HL-60/S4 (cell line): ENCODE results near the gene ISCA2.

Source experiments
- in situ Hi-C: fragments of 300-500 bp; cut with MboI; formaldehyde crosslinking; loops from 2 replicates; pipeline ENCODE4 v1.14.3; 2022; ENCODE audit warnings: low sequenced_read_pairs

ISCA2 gene

DNA sequence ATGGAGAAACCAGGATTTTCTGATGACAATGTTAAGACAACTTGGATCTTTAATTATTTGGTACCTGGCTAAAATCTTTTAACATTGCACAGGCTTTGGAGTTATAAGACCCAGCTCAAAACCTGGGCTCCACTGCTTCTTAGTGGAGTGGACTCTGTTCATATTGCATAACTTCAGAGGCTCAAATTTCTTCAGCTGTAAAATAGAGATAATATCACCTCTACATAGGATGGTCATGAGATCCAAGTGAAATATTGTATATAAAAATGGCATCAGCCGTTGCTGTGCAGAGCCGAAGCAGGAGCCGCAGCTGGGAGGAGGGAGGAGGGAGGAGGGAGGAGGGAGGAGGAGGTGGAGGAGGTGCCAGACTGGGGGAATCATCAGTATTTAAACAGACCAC is 11.0 kb upstream of the ISCA2 start:
- in situ Hi-C loops, result no loop called here

- in situ Hi-C loops, result no loop called here
Measured at GRCh38 chr14:74483321-74483720, 10.2 kb upstream of the ISCA2 start.

DNA sequence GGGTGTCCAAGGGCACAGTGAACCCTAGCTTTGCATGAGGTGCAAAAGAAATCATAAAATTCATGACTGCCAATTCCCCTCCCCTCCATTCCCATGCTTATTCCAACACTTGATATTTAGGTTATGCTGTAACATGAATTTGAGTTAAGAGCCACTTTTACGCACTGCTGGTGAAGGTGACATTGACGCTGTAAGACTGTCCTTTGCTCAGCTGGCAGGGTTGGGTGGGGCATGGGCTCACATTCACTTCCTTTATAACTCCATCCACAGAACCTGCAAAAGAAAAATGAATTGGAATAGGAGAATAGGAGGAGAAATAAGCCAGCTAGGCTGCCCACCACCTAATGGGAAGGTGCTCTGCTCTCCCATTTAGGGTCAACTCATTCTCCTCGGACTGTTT is 7.4 kb upstream of the ISCA2 start:
- in situ Hi-C loops, result no loop called here

GRCh38 chr14:74488786-74489397 is 4.7 kb upstream of the ISCA2 start:
- in situ Hi-C loops, result no loop called here

DNA sequence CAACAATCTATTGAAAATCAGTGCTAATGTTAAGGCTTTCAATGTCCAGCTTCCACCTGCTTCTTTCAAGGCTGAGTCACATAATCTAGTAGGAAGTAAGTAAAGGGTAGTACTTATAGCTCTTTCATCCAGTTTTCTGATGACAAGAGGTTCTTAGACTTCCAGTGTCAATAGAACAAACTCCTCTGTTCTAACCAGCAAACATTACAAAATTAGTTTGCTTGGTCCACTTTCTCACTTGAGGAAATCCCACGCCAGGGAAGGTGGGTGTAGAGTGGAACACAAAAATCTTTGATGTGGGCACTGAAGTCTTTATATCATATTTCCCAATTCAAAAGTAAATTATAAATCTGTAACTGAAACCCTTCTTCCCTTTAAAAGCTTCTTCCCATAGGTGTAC is 3.1 kb upstream of the ISCA2 start:
- in situ Hi-C loops, result no loop called here

DNA sequence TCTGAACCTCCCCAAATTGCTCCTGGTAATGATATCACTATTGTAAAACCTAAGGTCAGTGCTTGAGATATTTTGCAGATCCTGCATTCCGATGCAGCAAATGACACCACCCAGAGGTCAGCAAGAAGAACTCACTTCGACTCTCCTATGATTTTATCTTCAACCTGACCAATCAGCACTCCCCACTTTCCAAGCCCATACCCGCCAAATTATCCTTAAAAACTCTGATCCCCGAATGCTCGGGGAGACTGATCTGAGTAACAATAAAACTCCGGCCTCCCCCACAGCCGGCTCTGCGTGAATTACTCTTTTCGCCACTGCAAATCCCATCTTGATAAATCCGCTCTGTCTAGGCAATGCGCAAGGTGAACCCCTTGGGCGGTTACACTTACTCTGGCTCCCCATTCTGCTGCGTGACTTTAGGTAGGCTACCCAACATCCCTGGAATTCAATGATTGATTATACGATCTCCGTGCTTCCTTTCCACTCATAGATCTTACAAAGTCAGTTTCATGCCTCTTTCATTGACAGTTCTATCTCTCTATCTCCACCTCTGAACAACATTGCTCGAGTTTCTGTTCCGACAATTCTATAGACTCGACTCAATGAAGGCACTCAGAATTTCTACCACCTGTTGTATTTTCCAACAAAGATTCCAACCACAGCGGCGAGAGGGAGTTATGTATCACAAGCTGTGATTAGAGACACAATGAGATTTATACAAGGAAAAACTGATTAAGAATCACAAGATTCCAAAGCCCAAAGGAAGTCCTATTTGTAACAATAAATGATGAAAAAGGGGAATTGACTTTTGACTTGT is 1.4 kb upstream of the ISCA2 start:
- in situ Hi-C loops, result no loop called here

GRCh38 chr14:74492776-74493342 is 706 bp upstream of the ISCA2 start, which contains the start of gene NPC2:
NPC2 (minus strand) TSS chr14:74493305; CDS start chr14:74493274, 31 bp downstream.
- in situ Hi-C loops, result no loop called here

DNA sequence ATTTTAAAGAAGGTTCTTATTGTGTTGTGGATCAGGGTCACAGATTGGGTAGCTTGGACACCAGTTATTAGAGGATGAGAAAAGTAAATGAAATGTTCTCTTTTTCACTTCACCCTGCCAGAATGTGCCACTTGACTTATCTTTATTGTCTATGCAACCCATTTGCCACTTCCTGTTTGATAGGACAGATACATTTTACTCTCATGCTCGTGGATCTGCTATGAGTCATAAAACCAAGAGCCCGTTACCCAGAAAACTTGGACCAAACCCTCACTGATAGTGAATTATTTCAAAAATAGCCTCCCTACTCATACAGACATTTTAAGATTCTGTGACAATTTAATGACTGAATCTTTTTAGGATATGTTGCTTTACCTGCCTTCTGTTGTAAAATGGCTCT is 1.8 kb downstream of the ISCA2 start:
- in situ Hi-C loops, result no loop called here

DNA sequence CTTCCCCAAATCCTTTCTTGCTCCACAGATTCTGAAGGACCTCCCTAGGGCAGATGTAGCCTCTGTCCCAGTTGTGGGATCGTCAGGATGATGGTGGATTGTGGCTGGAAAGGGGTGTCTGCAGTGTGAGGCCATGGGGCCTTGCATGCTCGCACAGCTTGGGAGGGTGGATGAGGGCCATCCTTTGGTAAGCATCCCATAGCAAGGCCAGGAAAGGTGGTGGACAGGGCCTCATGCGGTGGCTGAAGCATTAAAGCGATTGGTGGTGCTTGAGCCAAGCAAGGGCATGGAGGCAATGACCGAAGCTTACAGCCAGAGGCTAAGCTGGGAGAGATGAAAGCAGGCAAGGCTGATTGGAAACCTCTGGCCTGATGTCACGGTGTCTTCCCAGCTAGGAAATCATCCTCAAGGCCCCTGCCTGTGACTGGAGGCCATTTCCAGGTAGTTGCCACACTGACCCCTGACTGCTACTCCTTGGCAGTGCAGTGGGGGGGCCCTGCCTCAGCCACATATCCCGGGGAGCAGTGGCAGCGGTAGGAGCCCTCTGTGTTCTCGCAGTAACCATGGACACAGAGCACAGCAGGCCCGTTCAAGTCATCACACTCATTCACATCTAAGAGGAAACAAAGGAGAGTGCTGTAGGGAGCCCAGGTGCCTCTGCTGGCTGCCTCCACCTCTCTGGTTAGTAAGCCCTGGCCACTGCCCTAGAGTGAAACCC is 7.0 kb downstream of the ISCA2 start:
- in situ Hi-C loops, result no loop called here

DNA sequence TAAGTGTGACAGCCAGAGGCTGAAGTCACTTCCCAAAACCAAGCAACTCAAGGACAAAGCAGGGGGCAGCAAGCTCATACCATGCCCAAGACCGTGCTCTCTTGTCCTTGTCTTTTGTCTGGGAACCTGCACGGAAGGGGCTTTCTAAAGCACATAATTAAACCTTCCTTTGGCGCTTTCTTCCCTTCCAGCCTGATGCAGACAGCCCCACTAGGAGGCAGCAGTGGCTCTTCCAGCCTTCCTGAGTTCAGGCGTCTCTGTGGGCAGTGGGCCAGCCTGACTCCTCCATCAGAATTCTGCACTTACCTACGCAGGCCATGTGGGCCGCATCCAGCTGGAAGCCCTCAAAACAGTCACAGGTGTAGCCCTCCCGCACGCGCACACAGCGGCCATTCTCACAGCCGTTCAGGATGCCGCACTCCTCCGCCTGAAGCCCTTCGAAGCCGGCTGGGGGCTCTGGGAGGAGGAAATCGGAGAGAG is 7.6 kb downstream of the ISCA2 start:
- in situ Hi-C loops, result no loop called here

DNA sequence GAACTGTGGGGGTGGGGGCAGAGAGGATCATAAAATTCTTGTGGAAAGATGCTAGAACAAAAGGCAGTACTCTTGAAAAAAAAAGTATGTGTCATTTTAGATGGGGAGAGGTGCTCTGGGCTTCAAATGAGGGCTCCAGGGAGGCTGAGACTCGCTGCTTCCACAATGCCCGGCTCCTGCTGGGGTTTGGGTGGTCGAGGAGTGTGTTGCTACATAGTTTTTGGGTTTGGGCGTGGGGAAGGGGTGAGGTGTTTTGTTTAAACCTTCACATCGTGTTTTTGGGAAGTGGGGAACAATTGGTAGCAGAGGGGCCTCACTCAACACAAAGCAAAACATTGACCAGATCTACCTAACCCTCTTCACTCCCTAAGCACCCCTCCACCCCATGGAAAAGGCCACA is 8.1 kb downstream of the ISCA2 start:
- in situ Hi-C loops, result no loop called here

DNA sequence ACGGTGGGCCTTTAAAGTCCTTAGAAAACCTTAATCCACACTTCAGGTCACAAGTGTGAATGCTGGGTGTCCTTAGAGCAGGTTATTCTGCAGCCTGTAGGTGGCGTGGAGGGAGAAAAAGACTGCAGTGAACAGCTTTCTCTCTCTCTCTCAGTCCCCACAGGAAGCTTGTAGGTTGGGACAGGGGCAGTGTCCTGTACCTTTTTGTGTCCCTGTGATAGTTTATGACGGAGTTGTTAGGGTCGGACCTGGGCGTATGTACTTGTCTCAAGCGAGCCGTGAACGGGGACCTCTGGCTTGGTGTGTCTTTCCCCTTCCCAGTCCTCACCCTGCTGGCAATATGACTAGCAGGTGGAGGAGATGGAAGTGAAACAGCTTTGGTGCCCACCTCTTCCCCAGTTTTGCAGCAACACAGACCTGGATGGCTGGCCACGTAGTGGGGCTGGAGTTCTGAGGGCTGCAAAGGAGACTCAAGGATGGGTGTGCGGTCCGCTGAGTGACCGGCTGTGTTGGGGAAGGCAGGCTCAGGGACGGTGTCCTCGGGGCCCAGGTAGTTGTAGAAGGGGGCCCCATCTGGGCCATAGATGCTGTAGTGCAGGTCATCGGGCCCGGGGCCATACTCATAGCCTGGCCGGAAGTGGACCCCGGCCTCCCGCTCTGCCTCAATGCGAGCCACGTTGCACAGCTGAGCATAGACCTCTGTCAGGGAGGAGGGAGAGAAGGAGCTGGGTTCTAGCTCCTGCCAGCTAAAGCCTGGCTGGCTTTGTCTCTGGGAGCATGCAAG is 8.9 kb downstream of the ISCA2 start:
- in situ Hi-C loops, result no loop called here

GRCh38 chr14:74503291-74503937 is 9.8 kb downstream of the ISCA2 start:
- in situ Hi-C loops, result no loop called here

DNA sequence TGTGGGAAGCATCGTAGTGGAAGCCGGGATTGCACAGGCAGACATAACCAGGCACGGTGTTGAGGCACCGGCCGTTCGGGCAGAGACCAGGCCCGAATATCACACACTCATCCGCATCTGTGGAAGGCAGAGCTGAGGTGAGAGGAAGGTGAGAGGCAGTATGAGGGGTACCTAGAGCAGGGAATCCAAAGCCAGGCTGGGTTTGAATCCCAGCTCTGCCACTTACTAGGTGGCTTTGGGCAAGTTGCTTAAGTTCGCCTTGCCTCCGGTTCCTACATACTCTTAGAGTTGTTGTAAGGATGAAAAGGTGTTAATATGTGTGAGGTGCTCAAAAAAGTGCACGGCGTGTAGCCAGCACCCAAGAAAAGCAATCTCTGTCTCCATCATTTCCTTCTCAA is 10.4 kb downstream of the ISCA2 start:
- in situ Hi-C loops, result no loop called here

DNA sequence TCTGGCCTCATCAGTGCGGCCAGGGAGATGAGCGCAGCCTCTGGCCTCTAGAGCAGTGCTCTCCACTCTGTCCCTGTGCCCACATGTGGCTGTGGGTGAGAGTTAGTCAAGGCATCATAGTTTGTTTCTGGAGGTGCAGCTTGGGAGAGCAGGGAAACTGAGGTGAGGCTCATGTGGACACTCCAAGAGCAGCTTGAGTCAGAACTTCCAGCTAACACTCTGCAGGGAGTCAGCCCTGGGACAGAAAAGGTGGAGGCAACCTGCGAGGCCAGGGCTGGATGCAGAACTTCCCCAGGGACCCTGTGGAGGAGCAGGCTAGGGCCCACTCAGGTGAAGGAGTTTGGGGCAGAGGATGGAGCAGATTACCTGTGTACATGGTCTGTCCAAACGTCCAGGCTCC is 10.8 kb downstream of the ISCA2 start:
- in situ Hi-C loops, result no loop called here

GRCh38 chr14:74504874-74505720 is 11.5 kb downstream of the ISCA2 start:
- in situ Hi-C loops, result no loop called here

DNA sequence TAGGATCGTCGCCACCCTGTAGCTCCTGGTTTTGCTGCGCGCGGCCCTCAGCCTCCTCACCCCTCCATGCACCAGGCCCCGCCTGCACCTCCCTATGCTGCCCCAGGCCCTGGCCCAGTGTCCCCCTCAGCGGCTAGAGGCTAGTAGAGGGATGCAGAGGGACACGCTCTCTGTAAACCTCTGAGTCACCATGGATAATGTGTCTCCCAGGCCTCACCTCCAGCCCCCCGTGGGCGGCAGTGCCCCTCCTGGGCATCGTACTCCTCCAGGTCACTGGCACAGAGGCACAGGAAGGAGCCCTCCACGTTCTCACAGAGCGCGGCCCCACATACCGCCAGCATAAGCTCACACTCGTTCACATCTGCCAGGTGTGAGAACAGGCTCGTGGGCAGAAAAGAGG is 12.3 kb downstream of the ISCA2 start:
- in situ Hi-C loops, result no loop called here

DNA sequence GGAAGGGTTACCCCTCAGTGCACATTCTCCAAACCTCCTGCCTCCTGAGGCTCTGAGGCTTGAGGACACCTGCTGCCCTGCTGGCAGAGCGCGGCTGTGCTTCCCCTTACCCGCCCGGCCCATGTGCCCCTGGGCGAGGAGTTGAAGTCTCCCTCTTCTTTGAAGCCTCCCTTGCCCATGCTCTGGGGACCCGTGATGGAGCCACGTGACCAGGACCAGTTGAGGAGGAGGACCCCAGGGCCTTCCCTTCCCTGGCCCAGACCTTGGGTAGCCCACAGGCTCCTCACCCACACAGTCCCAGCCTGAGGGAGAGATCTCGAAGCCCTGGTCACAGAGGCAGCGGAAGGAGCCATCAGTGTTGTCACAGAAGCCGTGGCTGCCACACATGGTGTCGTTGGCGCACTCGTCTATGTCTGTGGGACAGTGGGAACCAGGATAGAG is 12.9 kb downstream of the ISCA2 start:
- in situ Hi-C loops, result no loop called here

DNA sequence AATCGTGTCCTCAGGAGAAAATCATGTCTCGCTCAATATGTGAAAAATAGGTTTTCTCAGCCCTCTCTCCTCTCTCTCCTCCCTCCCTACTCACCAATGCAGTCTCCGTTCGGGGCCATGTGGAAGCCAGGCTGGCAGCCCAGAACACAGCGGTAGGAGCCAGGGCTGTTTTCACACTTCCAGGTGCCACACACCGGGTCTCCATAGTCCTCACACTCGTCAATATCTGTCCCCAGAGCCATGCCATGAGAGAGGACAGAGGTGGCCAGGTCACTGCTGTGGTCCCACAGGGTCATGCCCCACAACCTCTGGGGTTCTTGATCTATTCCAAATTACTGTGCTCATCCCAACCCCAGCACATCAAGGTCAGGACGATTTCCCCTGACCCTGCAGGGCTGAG is 13.5 kb downstream of the ISCA2 start:
- in situ Hi-C loops, result no loop called here
